ENCODE results near the gene NADSYN1.

Gene NADSYN1

DNA sequence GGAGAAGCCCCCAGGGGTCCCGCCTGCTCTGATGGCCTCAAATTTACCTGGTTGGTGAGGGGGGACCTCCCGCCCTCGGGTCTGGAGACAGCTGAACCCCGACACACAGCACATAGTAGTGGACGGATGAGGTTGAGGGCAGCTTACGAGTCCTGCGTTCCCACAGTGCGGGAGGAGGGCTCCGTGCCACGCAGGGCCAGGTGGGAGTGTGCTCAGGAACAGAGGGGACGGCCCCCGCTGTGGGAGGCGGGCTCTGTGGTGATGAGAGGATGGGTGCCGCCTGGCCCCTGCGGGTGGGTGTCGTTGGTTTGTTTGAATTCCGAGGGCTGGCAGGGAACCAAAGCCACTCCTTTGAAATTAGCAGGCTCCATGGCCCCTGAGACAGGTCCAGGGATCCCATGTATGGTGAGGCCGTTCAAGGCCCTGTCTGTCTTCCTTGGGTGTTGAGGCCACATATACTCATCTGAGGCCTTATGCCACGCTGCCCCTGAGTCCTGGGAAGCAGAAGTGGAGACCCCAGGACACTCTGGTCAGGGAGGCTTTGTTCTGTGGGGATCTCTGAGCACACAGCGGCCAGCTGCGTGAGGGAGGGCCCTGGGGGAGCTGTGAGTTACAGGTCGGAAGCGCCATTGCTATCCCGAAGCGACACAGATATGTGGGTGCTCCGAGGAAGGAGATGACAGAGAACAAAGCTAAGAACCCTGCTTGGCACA is 21.9 kb downstream of the NADSYN1 start:
- no peak for DNase-seq

DNA sequence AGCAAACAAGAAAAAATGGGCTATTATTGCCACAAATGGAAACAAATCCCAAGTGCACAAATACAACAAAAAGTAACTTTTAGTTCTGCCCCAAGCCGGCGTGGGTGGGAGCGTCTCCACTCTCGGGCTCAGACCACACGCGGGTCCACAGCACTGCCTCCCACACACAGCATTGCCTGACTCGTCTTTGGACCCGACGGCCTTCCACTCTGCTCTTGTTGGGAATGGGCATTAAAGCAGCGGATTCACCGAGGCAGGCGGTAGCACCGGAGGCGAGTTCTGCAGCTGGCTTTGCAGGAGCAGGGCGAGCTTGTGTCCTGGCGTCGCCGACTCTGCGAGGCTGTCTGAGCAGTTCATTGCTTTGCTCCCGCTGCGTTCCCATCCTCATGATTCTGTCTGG is 23.0 kb downstream of the NADSYN1 start:
- no peak for DNase-seq

DNA sequence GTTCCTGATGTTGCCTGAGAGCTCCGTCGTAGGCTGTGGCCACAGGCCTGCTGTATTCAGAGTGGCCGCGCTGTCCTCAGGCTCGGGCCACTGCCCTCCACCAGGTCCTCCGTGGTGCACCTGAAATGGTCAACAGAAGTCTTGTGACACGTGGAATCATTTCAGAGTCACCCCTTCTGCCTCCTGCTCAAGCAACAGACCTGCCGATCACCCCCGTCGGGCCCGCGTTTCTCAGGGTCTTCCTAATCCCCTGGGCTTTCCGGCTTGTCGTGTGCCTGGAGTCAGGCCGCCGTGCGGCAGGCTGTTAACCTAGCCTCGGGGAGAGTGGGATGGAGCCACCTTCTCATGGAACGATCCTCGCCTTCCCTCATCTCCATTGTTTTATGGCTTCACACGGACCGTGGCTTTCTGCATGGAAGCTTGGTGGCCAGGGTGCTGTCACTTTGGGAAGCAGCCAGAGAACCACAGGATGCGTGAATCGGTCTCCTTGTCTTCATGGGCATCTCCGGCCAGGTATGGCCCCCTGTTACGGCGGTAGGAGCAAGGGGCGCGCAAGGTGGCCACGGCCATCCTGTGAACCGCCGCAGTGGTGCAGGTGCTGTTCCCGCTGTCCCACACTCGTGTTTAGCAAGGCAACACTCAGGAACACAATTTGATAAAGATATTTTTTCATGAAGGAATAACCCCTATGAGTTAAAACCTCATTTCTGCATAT is 24.1 kb downstream of the NADSYN1 start:
- DNase-seq, result no peak

DNA sequence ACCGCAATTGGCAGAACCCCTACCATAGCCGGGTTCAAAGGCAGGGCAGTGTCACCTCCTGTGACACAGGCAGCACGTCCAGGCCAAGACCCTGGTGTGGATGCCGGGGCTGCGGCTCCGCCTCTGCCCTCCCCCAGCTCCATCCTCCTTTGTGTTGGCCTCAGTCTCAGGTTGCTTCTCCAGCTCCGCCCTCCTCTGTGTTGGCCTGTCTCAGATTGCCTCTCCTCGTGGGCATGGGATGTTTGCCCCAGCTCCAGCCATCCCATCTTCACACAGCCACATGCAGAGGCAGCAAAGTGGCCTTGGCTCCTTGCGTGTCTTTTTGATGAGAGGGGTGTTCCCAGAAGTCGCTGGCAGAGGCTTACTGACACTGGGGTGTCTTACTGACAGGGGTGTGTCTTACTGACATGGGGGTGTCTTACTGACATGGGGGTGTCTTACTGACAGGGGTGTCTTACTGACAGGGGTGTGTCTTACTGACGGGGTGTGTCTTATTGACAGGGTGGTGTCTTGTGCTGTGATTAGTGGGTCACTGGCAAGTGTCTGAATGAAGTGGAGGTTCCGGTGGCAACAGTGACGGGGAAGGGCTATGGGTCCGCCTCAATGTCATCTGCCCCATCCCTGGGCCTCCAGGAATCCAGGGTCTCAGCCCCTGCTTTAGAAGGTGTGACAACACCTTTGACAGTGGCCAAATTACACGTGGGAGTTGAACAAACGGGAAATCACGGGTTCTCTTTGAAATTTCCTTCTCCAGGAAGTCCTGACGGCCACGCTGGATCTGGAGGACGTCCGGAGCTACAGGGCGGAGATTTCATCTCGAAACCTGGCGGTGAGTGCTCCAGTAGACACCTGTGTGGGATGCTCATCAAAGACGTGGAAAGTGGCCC is 24.9 kb downstream of the NADSYN1 start:
- DNase-seq, result no peak

DNA sequence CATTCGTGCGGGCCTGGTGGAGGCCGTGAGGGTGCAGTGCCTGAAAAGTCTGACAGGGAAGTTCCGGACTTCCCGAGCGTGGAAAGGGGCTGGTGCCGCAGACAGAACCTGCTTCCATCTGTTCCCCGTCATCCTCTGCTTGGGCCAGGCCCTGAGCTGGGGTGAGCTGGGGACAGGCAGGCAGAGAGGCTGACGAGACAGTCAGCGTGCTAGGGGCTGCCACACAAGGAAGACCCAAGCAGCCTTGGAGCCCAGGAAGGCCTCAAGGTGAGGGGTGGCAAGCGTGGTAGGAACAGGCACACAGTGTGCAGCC is 25.5 kb downstream of the NADSYN1 start:
- no peak for DNase-seq

DNA sequence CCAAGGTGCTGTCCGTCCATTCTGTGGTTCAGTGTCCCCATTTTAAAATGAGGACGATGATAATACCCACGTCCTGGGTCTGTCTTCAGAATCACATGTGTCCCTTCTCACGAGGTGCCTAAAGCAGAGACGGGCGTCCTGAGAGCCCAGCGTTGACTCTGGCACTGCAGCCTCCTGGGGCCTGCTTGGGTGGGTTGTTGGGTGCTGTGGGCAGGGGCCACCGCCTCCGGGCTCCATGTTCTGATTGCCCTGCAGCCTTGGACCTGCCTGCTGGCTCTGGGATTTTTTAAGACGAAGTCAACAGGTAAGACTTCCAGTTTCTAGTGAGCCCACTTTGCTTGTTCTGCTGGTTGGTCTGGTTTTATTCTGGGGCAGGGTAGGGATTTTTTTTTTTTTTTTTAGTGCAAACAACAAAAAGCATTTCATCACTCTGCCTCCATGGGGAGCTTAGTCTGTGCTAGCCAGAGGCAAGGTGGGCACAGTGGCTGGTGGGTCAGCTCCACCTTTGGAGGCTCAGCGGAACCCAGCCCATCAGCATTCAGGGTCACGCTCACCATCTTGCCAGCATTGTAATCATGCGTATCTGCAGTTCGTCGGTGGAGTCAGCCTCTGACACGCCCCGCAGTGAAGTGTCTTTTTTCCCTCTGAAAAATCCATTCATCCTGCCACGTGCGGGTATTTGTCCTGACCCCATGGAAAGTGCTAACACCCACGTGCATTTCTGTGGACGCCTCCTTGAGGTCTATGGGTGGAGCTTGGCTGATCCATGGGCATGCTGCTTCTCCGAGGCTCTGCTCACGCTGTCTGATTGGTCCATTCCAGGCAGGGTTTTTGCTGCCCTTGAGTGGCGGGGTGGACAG is 28.3 kb downstream of the NADSYN1 start:
- no peak for DNase-seq

DNA sequence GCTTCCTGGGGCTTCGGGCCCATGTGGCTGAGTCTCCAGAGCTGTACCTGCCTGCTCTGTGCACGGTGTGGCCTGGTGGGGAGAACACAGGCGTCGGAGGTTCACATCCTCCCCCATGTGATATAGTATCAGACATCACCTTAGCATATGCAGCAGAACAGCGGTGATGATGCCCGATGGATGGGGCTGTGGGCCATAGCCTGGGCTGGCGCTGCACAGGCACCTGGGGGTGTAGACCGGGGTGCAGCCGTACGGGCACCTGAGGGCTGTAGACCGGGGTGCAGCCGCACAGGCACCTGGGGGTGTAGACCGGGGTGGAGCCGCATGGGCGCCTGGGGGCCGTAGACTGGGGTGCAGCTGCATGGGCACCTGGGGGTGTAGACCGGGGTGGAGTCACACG is 29.2 kb downstream of the NADSYN1 start:
- no peak for DNase-seq

DNA sequence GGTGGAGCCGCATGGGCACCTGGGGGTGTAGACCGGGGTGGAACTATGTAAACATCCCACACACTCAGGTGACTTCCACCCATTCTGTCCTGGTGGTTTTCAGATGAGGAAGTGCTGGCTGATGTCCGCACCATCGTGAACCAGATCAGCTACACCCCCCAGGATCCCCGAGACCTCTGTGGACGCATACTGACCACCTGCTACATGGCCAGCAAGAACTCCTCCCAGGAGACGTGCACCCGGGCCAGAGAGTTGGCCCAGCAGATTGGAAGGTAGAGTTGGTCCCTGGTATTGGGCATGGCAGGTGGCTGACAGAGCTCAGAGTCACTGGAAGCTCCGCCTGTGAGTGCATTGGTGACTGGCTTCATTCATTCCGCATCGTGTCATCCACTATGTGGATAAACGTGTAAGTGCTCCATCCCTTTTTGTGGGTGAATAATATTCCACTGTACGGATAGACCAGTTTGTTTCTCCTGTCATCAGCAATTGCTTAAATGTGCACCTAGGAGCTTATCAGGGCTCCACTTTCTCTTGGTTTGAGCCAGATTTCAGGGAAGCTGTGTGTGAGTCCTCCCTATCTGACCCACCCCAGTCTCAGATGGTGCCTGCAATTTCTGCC is 29.9 kb downstream of the NADSYN1 start:
- no peak for DNase-seq

DNA sequence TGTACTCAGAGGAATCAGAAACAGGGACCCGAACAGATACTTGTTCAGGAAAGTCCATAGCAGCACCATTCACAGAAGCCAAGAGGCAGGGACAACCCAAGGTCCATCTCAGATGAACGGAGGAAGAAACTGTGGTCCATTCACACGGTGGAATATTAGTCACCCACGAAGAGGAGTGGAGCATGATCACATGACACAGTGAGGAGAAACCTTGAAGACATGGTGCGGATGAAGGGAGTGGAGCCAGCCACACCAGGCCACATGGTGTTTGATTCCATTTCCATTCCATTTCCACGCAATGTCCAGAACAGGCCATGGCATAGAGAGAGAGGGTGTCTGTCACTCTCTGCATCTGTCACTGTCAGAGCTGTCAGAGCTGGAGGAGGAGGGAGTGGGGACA is 30.7 kb downstream of the NADSYN1 start:
- DNase-seq, result no peak

DNA sequence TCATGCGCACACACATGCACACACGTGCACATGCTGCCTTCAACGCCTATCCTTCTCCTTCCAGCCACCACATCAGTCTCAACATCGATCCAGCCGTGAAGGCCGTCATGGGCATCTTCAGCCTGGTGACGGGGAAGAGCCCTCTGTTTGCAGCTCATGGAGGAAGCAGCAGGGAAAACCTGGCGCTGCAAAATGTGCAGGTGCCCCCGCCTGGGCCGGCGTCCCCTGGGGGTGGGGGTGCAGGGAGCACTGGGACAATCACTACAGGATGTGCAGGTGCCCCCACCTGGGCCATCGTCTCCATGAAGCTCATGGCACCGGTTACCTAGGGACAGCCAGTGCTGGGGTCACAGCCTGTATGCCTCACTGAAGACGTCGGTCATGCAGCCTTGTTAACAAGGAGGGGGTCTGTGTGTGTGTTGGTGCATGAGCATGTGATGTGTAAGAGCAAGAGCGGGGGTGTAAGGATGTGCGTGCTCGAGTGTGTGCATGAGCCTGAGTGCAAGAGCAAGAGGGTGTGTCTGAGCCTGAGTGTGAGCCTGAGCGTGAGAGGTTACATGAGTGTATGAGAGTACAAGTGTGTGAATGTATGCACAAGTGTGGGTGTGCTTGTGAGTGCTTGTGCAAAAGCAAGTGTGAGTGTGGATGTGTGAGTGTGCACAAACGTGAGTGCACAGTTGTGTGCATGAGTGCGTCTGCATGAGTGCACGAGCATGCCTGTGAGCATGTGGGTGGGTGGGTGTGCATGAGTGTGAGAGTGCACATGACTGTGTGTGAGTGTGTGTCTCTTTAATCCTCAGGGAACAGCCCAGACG is 31.5 kb downstream of the NADSYN1 start:
- no peak for DNase-seq

DNA sequence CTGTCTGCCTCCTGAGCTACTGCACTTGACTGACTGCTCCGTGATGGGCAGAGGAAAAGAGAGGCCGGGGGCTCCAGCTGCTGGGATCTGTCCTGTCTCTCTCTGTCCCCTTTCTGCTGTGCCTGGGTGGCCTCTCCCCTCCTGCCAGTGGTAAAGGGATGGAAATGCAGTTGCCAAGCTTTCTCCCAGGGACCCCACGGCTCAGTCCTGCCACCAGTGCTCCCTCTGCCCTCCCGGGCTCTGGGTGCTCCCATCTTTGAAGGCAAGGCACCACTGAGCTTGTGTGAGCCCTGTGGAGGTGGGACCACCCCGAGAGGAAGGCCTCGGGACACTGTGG is 32.0 kb downstream of the NADSYN1 start:
- no peak for DNase-seq

DNA sequence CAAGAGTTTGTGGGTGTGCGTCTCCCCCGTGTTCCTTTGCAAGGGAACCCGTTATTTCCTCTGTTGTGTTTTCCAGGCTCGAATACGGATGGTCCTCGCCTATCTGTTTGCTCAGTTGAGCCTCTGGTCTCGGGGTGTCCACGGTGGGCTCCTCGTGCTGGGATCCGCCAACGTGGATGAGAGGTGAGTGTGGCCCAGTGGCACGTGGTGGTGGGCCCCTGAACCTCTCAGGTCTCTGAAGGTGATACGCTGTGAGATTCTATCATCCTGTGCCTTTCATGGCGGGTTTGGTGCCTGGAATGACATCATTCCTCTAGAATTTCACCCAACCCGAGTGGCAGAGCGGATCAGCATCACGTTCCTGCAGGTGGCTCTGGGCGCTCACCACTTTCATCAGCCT is 32.5 kb downstream of the NADSYN1 start:
- no peak for DNase-seq

DNA sequence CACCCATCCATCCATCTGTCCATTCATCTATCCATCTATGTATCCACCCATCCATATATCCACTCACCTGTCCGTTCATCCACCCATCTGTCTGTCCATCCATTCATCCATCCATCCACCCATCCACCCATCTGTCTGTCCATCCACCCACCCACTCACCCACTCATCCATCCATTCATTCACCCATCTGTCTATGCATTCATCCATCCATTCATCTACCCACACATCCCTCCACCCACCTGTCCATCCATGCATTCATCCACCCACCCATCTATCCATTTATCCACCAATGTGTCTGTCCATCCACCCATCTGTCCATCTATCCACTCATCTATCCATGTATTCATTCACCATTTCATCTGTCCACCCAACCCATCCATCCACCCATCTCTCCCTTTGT is 33.3 kb downstream of the NADSYN1 start:
- no peak for DNase-seq

DNA sequence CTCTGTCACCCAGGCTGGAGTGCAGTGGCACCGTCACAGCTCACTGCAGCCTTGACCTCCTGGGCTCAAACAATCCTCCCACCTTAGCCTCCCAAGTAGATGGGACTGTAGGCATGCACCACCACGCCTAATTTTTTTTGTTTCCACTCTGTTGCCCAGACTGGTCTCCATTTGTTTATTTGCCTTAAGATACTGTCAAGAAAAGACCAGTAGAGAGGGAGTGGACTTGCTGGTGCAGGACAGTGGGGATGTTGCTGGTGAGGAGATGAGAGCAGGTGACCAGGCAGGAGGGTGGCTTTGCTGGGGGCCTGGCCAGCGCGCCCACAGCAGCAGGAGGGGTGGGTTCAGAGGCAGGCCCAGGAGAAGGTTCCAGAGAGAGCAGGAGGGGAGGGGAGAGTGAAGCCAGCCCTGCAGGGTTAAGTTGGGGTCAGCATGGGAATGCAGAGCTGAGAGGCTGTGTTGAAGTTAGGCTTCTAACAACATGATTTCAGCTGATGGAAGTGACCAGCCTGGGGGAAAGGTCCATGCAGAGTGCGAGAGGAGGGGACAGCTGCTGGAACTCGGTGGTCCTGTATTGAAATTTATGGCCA is 35.8 kb downstream of the NADSYN1 start:
- DNase-seq, result no peak

DNA sequence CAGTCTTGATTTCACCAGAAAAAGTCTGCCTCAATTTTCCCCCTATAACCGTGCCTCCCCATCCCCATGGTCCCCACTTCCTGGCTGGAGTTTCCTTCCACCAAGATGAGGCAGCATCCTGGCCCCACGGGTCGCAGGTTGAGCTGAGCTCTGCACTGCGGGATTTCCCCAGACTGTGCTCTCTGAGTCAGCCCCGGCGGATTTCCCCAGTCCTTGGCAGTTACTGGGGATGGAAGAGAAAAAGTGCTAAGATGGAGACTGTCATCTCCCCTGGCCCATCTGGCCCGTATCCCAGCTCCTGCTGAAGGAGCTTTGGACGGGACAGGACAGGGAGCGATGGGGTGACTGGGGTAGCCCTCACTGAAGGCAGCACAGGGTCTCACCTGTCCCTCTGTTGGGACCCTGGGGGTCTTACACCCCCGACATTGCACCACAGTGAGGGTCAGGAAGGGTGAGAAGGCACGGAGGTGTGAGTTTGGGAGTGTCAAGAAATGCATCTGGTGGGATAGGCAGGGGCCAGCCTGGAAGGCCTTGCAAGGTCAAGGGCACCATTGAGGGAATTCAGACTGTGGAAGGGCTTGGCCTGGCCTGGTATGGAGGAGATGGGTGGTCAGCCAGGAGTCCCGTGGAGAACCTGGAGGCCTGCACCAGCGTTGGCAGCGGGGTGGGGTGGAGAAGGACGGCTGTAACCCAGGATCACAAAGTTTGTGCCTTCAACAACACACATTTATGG is 36.5 kb downstream of the NADSYN1 start:
- DNase-seq, result peak; percentile 72 to 78

DNA sequence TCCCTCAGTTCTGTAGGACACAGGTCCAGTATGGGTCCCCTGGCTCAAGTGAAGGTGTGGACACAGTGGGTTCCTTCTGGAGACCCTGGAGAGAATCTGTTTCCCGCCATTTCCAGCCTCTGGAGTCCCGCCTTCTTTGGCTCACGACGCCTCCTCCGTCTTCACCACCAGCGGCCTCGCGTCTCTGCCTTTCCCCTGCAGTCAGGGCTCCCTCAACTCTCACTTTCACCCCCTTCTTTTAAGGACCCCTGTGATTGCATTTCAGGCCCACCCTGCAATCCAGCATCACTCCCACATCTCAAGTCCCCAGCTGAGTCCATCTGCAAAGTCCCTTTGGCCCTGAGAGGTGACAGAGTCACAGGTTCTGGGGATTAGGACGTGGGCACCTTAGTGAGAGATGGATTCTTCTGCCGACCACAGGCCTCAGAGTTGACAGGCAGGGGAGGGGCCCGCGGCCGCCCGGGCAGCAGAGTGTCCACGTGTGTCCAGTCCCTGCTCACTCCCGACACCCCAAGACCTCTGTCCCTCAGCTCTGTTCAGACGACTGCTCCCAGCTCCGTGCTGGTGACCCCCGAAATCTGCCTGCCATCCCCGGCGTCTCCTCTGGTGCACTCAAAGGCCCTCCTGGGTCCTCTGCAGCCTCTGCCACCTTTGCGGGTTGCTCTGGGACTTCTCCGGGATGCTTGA is 37.2 kb downstream of the NADSYN1 start:
- DNase-seq, result peak in 1 of 2 experiments; percentile 10

DNA sequence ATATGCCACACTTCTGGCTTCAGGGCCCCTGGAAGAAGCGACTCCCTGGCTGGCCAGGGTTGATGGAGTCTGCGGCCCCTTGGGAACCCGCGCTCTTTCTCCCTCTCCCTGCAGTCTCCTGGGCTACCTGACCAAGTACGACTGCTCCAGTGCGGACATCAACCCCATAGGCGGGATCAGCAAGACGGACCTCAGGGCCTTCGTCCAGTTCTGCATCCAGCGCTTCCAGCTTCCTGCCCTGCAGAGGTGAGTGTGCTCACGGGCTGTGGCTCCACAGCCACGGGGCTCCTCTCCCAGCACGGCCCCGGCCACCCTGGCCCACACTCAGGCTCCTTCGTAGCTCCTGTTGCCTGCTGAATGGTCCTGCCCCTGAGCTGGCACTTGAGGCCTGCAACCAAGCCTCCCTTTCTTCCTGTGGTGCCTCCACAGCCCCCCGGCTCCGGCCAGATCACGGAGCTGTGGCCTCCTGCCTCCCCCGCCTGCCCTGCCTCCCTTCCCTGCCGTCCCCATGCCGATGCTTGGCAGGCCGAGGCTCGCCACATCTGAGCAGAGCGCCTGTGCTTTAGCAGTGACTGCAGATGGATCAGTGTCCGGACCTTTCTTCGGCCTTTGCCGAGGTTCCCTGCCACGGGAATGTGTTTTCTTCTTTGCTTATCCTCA is 37.9 kb downstream of the NADSYN1 start:
- peak; percentile 3 to 7 for DNase-seq

DNA sequence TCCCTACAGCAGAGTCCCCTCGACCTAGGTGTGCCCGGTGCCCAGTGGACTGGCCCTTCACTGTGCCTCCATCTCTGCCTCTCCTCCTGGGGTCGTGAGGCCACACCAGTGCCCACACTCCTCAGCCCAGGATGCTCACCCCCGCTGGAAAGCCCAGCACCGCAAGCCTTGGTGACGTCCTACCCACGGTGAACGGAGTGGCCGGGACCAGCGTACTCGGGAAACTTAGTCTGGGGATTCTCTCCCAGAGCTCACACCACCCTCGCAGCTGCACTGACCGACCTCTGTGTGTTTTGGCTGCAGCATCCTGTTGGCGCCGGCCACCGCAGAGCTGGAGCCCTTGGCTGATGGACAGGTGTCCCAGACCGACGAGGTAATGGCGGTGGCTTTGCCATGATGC is 38.5 kb downstream of the NADSYN1 start:
- DNase-seq, result peak; percentile 3 to 6

DNA sequence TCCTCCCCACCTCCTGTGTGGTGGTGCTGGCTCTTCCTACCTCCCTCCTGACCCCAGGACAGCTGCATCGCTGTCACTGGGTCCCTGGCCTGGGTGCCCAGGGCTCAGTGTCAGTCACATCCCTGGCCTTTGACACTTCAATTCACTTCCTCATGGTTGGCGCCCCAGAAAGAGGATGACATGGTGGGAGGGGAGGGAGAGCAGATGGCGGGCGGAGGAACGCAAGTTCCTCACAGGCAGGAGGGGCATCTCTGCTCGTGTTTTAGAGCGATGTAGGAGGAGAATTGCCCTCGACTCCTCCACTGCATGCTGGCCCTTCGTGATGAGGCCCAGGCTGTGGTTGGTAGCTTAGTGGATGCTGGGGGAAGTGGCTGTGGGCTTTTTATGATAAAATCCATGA is 38.9 kb downstream of the NADSYN1 start:
- DNase-seq, result peak; percentile 3 to 5
